ENCODE measurements around the gene NKX2-3.

The NKX2-3 gene

DNA sequence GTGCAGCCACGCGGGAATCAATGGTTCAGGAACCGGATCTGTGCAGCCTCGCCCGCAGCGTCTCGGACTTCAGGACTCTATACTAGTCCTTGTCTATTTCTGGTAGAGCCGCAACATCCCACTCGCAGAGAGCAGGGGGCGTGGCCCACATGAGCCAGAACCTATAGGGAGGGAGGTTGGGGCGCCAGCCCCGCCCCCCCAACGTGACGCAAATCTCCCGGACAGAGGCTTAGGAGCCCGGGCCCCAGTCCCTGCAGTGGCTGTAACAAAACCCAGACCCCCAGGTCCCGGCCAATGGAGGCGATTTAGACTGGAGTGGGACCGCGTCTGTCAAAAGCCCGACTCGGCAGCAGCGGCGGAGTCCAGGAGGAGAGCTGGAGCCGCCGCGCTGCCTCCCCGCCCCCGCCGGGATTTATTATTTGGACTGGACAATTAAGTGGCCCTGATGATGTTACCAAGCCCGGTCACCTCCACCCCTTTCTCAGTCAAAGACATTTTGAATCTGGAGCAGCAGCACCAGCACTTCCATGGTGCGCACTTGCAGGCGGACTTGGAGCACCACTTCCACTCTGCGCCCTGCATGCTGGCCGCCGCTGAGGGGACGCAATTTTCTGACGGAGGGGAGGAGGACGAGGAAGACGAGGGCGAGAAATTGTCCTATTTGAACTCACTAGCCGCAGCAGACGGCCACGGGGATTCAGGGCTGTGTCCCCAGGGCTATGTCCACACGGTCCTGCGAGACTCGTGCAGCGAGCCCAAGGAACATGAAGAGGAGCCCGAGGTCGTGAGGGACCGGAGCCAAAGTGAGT is at the start of gene NKX2-3:
NKX2-3 (plus strand) TSS at position 256 of the 809 bp plus-strand sequence; CDS start at position 446, 190 bp downstream.
- DNase-seq, result no peak

DNA sequence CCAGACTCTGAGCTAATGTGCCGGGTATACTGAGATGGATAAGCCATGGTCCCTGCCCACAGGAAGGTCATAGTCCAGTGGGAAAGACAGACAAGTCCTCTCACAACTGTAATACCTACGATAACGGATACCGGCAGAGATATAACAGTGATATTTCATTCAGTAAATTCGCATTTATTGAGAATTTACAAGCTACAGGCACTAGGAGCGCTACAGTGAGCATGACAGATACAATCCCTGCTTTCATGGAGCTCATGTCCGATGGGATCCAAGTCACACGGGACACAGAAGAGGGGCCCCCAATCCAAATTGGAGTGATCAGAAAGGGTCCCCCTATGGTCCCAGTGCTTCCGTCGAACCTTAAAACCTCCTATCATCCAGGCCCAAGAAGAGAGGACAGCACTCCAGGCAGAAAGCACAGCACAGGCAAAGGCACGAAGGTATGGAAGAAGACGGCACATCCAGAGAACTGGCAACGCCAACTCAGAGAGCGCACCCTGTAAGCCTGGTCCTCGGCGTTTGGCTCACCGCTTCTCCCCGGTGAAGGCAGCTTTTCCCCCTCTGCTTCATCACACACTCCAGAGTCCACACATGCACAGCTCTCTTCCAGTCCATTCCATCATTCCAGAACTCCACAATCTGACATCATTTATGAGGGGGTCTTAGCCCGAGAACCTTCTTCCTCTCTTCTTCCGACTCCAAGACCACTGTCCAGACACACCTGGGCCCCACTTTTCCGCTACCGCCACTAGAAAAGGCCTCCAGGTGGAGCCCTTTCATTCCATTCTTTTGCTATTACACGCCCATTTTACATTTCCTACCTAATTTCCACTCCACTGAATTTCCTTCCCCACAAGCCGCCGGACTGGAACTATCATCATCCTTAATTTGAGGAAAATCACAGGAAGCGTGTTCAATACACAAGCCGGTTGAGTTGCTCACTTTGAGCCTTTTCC is 47.8 kb upstream of the NKX2-3 start:
- DNase-seq, result no peak

DNA sequence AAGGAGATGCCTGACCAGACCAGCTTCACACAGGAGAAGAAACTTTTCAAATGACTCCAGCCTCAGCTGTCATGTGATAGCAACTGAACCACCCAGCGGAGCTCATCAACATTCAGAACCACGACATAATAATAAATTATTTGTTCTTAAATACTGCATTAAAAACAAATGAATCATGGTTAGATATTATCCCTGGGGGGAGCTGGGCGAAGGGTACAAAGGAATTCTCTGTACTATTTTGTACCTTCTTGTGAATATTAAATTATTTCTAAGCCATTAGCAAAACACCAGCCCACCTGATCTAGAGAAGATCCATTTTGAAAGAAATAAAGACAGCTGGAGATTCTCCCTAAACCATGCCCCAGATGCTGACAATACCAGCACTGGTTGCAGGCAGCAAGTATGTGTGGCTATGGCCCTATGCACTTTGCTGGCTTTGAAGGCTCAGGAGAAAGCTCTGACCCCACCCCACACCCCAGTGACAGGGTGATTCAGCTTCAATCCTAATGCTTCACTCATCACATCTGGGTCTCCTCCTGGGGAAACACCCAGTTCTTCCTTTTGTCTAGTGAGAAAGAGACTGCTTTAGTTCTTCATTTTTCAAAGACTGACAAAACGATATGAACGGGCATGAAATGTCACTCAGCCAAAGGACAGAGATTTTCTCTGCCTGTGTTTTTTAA is 45.5 kb upstream of the NKX2-3 start:
- DNase-seq, result no peak

DNA sequence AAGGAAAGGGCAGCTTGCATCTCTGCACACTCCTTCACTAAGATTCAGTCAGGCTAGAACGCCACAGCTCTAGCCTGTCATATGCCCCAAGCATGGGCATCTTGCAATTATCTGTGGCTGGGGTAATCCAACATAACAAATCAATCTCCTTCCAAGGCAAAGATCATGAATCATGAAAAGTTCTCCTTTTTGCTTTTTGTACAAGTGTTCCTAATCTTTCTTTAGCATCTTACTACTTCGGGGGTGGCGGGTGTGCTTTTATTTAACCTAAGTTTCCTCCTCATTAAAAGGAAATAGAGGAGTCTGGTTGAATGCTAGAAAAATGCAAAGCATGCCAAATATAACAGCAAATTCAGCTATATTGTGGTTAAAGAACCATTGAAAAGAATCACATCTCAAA is 43.5 kb upstream of the NKX2-3 start:
- no peak for DNase-seq

DNA sequence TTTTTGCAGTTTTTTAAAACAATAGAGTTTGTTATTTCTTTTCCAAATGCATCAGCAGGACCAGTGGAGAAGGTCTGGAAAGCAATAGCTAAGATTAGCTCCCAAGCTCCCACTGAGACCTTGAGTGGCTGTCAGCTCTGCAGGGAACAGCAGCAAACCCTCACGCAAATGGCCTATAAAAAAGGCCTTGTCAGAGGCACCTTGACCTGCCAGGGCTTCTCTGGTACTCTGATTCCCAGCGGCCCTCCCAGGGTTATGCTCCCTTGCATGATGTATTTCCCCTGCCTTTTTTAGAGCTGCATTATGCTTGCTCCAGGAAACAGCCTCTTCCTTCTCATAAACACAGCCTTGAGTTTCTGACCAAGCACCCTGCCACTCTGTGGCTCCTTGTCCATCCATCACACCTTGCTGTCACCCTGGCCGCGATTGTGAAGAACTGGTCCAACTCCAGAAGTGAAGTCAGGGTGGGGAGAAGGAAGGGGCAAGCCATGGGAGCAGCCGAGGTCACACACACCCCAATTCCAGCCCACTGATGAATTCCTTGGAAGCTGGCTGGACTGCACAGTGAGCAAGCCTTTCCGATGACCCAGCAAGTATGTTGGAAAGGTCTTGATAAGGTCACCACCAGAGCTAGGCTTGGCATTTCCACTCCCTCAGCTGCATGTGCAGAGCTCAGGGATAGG is 35.3 kb upstream of the NKX2-3 start:
- DNase-seq, result no peak

DNA sequence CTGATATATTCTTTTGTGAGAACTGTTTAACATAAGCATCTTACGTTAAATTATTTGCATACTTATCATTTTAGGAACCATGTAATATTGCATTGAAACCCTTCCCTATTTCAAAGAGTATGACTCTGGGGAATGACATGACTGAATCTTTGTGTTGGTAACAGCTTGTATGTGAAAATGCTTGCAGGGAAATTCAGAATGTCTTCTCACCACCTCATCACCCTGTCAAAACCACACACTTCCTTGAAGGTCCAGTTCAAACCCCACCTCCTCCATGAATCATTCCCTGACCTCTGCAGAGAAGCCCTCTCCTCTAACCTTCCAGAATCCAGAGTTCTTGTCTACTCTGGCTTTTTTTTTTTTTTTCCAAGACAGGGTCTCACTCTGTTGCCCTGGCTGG is 26.3 kb upstream of the NKX2-3 start:
- no peak for DNase-seq

DNA sequence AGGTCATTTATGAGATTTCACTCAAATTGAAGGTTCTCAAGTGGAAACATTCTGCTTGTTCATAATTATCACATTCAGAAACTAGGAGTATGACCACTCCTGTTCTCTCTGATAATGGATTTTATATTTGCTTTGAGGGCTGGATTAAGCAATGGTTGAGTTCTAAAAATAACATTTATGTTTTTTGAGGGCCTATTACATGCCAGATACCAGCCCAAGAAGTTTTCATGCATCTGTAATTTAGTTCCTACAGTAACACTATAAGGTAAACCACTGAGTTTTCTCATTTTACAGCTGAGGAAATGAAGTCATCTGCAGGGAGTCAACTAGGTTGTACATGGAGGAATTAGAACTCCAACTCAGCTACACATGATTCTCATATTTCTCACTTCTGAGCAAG is 25.5 kb upstream of the NKX2-3 start:
- DNase-seq, result no peak

DNA sequence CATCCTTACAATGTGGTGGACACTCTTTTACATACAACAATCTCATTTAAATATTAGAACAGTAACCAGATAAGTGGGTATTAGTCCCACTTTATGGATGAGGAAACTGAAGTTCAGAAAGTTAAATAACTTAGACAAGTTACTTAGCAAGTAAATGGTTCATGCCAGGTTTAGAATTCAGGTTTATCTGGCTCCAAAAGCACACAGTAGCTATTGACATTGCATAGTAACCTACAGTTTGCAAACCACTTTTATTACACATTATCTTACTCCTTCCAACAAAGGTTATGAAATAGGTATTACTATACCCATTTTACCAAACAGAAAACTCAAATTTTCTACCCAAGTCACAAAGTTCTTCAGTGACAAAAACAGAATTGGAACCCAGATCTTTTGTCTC is 19.7 kb upstream of the NKX2-3 start:
- no peak for DNase-seq

DNA sequence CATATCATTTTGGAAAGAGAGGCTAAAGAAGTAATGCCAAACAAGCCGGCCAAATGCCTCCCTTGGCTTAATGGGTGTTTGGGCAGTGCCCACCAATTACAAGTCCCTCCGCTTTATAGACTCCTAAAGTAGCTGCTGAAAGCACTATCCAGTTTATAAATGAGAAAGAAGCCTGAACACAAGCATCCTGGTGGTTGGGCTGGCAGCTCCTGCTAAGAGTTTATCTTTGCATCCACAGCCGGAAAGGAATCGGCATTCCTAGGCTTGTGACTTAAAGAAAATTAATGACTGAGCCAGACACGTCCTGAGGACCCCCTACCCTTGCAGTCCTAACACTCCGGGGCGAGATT is 13.1 kb upstream of the NKX2-3 start:
- DNase-seq, result no peak

DNA sequence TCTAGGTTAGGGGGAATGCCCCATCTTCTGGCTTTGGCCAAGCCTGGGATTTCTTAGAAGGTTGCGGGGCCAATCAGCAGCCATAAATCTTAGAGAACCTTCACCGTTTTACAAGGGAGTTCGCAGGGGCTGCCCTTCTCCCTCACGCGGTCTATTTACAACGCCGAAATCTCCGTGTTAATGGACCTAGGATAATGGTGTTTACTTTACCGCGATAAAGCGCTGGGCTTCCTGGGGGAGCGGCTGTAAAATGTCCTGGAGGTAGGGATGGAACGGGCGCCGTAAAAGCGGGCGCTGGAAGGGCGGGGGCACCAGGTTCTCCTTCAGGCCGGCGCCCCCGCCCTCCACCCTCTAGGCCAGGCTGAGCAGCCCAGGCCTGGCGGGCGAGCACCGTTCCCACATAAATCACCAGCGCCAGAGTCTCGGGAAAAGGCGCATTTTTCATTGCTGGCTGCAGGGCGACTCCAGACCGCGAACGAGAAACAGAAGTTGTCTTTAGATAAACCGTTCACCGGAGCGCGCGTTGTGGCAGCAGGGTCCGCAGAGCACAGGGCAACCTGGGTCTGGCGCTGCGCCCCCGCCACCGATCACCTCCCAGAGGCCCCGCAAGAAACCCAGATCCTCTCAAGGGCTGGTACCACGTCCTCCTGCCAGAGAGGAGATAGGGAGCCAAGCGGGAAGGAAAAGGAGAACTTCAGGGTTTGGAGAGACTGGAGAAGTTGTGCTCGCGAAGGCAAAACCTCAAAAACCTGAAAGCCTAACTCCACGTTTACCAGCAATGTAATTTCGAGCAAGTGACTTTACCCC is 12.5 kb upstream of the NKX2-3 start:
- no peak for DNase-seq

DNA sequence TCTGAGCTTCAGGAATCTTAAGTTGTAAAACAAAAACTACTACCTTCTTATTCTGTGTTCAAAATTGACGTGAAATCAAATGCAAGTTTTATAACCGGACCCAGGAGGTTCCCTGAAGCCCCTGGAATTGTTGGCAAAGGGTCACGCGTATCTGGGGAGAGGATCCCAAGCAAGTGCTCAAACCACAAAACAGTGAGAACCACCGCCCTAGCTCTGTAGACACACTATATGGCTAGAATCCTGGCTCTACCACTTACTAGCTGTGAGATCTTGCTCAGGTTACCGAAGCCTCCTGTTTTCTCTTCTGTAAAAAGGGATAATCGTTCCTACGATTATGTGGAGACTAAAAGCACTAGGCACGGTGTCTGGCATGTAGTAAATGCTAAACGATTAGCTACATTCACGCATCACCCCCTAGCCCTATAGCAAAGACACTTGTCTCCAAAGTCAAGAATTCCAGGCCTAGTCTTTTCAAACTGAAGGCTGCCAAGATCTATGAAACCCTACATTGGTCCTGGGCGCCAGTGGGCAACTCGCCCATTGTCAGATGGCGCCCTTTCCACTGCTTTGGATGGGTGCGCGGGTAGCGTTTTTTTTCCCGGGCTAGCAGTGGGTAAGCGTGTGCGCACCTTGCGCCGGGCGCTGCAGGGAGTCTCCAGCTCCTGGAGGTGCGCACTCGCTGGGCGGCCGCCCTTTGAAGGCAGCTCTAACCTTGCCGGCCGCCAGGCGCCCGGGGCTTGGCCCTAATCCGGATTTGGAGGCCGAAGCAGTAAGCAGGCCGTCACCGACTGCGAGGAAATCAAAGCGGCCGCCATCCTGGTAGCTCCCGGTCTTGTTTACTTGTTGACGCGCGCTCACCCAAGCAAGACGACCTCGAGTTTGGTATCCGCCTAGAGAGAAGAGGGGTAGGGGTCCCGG is 11.6 kb upstream of the NKX2-3 start:
- DNase-seq, result no peak

DNA sequence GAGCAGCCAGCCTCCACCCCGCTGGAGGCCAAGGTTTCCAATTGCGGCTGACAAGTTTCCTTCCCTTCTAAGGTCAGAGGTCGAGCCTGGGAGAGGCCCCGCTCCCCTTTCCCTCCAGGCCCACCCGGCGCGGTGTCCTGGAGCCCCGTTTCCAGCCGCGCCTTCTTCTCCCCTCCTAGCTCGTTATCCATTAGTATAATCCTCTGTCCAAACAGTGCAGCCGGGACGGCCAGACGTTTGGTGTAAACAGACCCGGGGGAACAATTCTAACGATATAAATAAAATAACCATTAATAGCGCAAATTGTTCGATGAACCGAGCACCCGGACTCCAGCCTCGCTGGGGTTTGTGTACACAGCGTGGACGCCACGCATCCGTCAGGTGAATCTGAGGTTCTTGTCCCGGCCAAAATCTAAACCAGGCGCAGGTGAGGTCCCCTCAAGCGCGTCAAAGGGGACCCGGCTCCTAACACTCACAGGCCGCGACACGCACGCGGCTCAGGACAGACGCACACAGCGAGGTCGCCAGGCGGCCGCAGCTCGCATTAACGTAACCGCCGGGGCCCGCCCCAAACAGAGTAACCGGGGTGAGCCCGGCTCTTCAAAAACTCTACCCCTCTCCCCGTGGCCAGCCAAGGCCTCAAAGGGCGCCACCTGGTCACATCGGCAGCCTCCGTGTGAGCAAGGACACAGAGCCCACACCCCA is 10.8 kb upstream of the NKX2-3 start:
- no peak for DNase-seq

DNA sequence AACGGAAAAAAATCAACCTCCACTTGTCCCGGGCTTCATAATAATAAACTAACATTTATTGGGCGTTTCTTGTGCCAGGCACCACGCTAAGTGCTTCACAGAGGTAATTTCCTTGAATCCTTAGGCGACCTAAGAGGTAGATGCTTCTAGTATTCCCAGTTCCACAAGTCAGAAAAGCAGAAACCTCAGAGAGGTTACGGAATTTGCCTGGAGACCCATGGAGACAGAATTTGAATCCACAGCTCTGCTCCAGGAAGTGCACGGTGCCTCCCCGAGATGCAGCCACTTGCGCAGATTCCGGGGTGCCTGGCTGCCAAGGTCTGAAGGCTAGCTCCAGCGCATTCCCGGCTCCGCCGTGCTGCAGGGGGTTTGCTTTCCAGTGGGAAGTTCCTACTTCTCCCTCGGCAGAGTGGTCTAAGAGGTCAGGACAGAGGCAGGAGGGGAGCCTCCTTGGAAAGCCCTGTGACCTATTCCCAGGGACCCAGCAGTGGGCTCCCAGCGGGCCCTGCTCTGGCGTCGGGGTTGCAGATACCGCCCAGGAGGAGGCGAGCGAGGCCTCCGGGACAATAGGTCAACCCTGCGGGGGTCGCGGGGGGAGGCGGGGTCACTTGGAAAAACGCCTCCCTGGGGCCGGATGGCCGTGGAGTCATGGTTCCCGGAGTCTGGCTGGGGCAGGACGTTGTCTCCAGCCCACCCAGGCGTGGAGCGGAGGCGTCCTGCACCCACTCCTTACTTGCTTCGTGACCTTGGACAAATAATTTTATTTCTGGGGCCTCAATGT is 10.1 kb upstream of the NKX2-3 start:
- no peak for DNase-seq

DNA sequence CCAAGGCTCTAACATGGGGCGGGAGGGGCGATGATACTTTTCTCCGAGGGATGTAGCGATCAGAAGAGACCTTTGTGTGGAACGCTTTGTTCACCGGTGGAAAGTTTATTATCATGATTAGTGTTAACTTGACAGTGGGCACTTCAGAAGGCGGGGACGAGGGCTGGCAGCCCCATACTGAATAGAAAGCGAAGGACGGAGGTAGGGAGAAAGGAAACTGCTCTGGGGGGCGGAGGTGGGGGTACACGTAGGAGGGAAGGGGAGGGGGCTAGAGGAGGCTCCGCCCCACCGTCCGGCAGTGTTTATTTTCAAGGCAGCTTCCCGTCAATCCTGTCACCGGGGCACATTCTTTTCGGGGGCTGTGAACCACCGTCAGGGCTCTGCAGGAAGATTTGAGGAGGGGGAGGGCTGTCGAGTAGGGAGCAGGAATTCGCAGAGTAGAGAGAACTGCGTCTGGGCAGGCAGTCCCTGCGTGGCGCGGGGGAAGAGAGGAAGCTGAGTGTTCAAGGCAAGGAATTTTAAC is 9.4 kb upstream of the NKX2-3 start:
- DNase-seq, result no peak

DNA sequence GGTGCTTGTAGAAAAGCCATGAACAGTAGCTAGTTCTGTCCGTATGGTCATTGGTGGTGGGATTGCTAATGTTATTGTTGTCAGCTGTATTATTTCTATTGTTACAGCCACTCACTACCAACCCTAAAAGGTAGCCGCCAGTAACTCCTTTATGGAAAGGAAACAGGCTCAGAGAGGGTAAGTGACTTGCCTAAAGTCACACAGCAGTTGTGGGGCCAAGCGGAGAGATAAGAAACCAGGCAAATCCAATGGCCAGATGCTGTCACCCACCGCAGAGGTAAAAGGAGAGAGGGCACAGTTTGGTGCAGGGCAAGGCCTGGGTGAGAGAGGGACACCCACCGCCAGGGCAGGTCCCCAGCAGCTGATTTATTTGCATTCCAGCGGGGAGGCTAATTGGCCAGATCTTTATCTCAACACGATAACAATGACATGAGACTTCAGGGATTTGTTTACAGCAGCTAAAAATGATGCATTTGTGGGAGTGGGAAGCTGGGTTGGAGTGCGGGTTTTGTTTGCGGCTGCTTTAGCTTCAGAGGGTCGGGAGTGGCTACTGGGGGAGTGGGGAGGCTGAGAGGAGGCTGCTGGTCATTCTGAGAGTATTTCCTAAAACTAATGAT is 8.6 kb upstream of the NKX2-3 start:
- no peak for DNase-seq

DNA sequence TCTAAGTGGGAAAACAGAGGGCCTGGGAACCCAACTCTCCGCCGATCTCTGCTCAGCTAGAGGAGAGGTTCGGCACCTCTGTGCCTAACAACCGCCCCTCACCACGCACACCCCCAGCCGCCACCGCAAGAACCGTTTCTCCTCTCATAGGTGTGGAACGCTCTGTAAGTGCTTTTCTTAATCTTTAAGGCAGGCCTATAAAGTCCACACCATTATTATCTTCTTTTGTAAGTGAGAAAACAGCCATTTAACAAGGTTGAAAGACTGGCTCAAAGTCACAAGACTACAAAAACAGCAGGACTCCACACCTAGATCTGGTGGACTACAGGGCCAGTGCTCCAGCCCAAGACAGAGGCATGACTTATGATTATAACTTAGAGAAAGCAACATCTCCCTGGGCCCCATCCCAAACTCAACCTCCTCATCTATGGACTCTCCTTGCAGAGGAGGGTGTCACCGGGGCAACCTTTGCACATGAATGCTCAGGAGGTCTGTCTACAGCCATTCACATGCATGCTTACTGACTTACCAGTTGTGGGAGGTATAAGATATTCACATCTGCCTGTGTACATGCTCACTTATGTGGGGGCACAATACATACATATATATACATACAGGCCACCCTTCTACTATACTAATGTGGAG is 7.9 kb upstream of the NKX2-3 start:
- no peak for DNase-seq

DNA sequence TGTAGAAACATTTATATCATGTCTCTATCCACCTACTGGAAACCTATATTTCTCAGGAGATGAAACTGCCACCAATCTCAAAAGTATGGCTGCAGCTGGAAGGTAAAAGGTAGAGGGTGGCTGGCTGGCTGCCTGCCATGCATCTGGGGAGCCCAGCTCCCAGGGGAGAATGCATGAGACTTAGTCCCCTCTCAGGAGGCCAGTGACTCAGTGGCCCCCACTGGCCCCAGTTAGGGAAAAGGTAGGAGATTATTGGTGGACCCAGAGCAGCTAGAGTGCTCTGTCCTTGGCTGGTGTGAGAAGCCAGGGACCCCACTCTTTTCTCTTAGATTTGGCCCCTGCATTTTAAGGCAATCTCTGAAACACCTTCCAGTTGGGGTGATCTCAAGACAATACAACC is 6.8 kb upstream of the NKX2-3 start:
- no peak for DNase-seq

Measured in hypothalamus (tissue), 51 donors.